ENCODE results near the gene ZNF575.

DNA sequence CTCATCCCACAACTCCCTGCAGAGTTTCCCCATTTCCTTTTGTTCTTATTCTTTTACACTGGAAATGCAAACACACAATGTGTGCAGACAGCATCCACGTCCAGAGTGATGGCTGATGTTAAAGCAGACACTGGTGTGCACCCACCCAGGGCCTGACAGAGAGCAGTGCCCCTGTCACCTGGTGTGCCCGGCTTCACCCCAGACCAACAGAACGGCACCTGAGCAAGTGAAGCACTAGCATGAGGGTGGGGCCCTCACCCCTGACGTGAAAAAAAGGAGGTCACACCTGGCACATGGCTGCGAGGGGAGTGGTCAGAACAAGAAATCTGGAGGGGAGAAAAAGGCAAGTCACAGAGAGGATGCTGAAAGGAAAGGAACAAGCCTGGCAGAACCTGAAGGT lies 12.3 kb downstream of the ZNF575 start:
- TF ChIP-seq, protein P1, sequence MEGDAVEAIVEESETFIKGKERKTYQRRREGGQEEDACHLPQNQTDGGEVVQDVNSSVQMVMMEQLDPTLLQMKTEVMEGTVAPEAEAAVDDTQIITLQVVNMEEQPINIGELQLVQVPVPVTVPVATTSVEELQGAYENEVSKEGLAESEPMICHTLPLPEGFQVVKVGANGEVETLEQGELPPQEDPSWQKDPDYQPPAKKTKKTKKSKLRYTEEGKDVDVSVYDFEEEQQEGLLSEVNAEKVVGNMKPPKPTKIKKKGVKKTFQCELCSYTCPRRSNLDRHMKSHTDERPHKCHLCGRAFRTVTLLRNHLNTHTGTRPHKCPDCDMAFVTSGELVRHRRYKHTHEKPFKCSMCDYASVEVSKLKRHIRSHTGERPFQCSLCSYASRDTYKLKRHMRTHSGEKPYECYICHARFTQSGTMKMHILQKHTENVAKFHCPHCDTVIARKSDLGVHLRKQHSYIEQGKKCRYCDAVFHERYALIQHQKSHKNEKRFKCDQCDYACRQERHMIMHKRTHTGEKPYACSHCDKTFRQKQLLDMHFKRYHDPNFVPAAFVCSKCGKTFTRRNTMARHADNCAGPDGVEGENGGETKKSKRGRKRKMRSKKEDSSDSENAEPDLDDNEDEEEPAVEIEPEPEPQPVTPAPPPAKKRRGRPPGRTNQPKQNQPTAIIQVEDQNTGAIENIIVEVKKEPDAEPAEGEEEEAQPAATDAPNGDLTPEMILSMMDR (IDR thresholded peaks at IDR 0.05; ENCODE audit: low read depth, low read length): no peak
- no peak for TF ChIP-seq POLR2A (IDR thresholded peaks at IDR 0.05; ENCODE audit: extremely low read depth, insufficient read length)
- TF ChIP-seq MAX (IDR thresholded peaks at IDR 0.05; ENCODE audit: low read depth, low read length): no peak

All from NB4 (cell line).